ENCODE data around the gene RAB6A. TPM values are rescaled to one million over a fixed set of nuclear protein-coding genes. Genes with fewer than 3 reads are reported as not detected.
A peak's percentile ranks its signal among the peaks of the same experiment; 100 is the strongest.

RAB6A gene
- total RNA-seq, 4 donors from 2014 or later = 119 to 178 (median 151) TPM

GRCh38 chr11:73728000-73728399 is 32.9 kb downstream of the RAB6A start:
- DNase-seq (ENCODE audit: low spot score in 2 of 2) = no peak
- intact Hi-C loops (cut with DNase I; ENCODE audit: low total_unique reads) = no loop called here
- no peak overlapping the region for H3K4me3 ChIP-seq (ENCODE audit: low read depth, poor library complexity, severe bottlenecking)
- TF ChIP-seq CTCF (IDR thresholded peaks at IDR 0.05) (no peak), POLR2A (IDR thresholded peaks at IDR 0.05) (no peak)
- 86 to 88% methylated on average over 2 of the region's 2 CpGs for WGBS, 2 donors

- H3K4me3 ChIP-seq (ENCODE audit: low read depth, poor library complexity, severe bottlenecking) = no peak overlapping the region
- TF ChIP-seq CTCF (IDR thresholded peaks at IDR 0.05) = no peak
- 86 to 95% methylated on average over 2 of the region's 2 CpGs for WGBS, 2 donors
- intact Hi-C loops (cut with DNase I; ENCODE audit: low total_unique reads) = no loop called here
- DNase-seq (ENCODE audit: low spot score in 2 of 2) = no peak
Observed at GRCh38 chr11:73726825-73727224, 34.0 kb downstream of the RAB6A start.

GRCh38 chr11:73717136-73717535 is 43.7 kb downstream of the RAB6A start:
- DNase-seq (ENCODE audit: low spot score in 2 of 2) = no peak
- H3K4me3 ChIP-seq (ENCODE audit: low read depth, poor library complexity, severe bottlenecking) = no peak overlapping the region
- TF ChIP-seq POLR2A (IDR thresholded peaks at IDR 0.05) (no peak), CTCF (IDR thresholded peaks at IDR 0.05) (no peak)
- intact Hi-C loops (cut with DNase I; ENCODE audit: low total_unique reads) = no loop called here
- 86 to 89% methylated on average over 3 of the region's 3 CpGs for WGBS, 2 donors

- no peak overlapping the region for H3K4me3 ChIP-seq (ENCODE audit: low read depth, poor library complexity, severe bottlenecking)
- WGBS, 2 donors = 68 to 73% methylated on average over 1 of the region's 1 CpG
- DNase-seq (ENCODE audit: low spot score in 2 of 2) = peak in 1 of 2 donors; percentile 39
- TF ChIP-seq POLR2A (IDR thresholded peaks at IDR 0.05) (no peak), CTCF (IDR thresholded peaks at IDR 0.05) (no peak)
- intact Hi-C loops (cut with DNase I; ENCODE audit: low total_unique reads) = no loop called here
Observed at GRCh38 chr11:73716153-73717056, 44.5 kb downstream of the RAB6A start.

GRCh38 chr11:73715541-73715940 is 45.3 kb downstream of the RAB6A start:
- 92 to 96% methylated on average over 2 of the region's 2 CpGs for WGBS, 2 donors
- TF ChIP-seq CTCF (IDR thresholded peaks at IDR 0.05) = no peak
- no peak for TF ChIP-seq POLR2A (IDR thresholded peaks at IDR 0.05)
- DNase-seq (ENCODE audit: low spot score in 2 of 2) = no peak
- intact Hi-C loops (cut with DNase I; ENCODE audit: low total_unique reads) = no loop called here
- H3K4me3 ChIP-seq (ENCODE audit: low read depth, poor library complexity, severe bottlenecking) = no peak overlapping the region

Data from lower leg skin (tissue), 4 donors.